HL-60/S4 treated with retinoic acid at 250 ng/mL for 4 days and 3 days (cell line): ENCODE results near the gene PTPN22.

Source experiments
- in situ Hi-C: fragments of 300-500 bp; cut with MboI; formaldehyde crosslinking; loops from 2 replicates; pipeline ENCODE4 v1.7.0; 2022; ENCODE audit warnings: low sequenced_read_pairs

Gene PTPN22

DNA sequence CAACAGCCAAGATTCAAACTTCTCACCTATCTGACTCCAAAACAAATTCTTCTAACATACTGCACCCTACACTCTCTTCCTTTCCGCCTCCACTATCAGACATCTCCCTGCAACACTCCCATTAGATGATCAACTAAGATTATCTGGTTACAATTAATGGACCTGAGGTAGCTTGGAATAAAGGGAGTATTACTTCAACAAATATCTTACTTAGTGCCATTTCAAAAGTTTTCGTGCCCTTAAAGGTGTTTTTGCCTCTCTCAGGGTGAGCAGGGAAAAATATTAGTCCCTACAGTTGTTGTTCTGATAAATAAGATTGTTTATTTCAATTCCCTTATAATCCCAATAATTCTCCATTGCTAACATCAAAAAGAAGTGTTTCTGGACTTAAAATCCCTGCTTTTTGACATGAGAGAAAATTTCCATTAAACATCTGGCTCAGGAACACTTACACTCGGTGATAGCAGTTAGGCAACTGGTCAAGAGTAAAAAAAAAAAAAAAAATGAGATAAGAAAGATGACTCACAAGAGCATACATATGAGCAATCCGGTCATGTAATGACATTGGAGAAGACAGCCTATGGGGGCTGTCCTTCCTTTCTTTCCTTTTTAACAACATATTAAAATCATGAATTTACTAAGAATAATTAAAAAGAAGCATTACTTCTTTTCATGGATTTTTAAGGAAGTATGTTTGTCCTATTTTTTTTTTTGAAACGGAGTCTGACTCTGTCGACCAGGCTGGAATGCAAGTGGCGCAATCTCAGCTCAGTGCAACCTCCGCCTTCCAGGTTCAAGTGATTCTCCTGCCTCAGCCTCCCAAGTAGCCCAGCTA is 66.9 kb downstream of the PTPN22 start:
- in situ Hi-C loops: no loop called here

- in situ Hi-C loops: no loop called here
Measured at GRCh38 chr1:113802367-113803007, 69.0 kb downstream of the PTPN22 start.

DNA sequence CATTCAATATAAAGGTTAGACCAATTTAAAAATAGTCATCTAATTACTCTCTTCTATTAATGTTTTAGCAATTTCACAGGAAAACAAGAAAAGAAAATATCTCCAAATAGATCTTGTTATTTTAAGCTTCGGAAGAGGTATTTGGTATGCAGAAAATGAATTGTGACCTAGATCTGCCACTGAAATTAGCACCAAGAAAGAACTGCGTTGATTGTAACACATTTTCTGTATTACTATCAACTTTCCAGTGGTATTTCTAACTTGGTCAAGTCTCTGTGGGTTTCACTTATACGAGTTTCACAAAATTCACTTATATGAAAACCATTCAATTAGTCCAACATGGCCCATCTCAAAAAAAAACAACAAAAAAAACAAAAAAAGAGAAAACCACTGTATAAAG is 71.0 kb downstream of the PTPN22 start:
- in situ Hi-C loops: no loop called here

GRCh38 chr1:113797472-113797871 is 74.0 kb downstream of the PTPN22 start:
- in situ Hi-C loops: no loop called here

GRCh38 chr1:113793878-113794834 is 77.4 kb downstream of the PTPN22 start:
- in situ Hi-C loops: no loop called here

- in situ Hi-C loops: no loop called here
Measured at GRCh38 chr1:113792986-113793385, 78.5 kb downstream of the PTPN22 start.

- in situ Hi-C loops: no loop called here
Measured at GRCh38 chr1:113792471-113792870, 79.0 kb downstream of the PTPN22 start.

- in situ Hi-C loops: no loop called here
Measured at GRCh38 chr1:113788802-113789201, 82.7 kb downstream of the PTPN22 start.

- in situ Hi-C loops: no loop called here
Measured at GRCh38 chr1:113787663-113788062, 83.8 kb downstream of the PTPN22 start.

DNA sequence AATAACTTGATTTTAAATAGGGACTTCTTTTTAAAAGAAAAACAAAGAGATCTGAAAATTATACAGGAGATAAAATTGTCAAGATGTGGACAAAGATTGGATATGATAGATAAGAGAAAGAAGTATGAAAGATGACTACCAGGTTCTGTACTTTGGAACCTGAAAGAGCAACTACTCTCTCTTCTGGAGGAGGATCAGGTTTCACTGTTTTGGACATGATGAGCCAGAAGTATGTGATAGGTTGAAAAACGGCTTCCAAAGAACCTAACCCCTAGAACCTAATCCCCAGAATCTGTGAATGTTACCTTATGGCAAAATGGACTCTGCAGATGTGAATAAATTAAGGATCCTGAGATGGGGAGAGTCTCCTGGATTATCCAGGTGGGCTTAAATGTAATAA is 85.4 kb downstream of the PTPN22 start:
- in situ Hi-C loops: no loop called here

DNA sequence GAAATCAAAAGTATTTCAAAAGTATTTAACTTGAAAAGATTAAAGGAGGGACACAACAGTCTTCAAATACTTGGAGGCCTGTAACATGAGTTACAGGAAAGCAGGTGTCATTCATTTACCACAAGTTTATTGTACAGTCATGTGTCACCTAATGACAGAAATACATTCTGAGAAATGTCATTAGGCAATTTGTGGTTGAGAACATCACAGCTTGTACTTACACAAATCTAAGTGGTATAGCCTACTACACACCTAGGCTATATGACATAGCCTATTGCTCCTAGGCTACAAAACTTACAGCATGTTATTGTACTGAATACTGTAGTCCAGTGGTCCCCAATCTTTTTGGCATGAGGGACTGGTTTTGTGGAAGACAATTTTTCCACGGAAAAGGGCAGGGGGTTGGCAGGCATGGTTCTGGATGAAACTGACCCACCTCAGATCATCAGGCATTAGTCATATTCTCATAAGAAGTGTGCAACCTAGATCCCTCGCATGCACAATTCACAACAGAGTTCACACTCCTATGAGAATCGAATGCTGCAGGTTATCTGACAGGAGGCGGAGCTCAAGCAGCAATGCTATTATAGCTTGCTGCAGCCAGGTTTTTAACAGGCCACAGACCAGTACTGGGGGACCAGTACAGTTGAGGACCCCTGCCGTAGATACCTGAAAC is 87.3 kb downstream of the PTPN22 start:
- in situ Hi-C loops: no loop called here

DNA sequence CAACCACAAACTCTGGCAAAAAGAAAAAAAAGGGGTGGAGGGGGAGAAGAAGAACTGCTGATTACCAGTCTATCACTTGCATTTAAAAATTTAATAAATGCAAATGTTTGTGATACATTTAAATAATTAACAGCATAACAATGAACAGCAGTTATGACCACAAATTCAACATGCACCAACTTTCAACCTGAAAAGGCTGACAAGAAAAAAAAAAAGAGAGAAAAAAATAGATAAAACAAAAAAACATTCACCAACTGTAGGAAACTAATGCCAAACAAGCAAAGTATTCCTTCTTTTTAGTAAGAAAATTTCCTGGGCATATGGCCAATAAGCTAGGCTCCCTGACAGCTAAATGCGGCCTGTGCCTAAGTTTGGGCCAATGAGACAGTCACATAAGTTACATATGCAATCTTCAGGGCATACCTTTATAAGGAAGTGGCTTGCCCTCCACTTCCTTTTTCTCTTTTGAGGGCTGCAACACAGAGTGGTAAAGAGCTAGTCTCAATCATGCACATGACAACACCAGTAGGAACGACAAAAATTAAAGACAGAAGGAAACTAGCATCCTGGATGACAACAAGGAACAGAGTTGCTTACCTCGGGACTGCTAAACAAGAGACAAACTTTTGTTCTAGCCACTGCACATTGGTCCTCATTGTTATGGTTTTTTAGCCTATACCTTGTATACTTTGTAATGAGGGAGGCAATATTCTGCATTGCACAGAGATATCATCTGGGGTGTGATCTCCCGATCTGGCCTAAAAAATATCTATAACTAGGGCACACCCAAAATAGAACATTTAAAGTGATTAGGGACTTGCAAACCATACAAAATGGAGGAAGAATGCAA is 88.0 kb downstream of the PTPN22 start:
- in situ Hi-C loops: no loop called here

- in situ Hi-C loops: no loop called here
Measured at GRCh38 chr1:113782406-113782805, 89.1 kb downstream of the PTPN22 start.

DNA sequence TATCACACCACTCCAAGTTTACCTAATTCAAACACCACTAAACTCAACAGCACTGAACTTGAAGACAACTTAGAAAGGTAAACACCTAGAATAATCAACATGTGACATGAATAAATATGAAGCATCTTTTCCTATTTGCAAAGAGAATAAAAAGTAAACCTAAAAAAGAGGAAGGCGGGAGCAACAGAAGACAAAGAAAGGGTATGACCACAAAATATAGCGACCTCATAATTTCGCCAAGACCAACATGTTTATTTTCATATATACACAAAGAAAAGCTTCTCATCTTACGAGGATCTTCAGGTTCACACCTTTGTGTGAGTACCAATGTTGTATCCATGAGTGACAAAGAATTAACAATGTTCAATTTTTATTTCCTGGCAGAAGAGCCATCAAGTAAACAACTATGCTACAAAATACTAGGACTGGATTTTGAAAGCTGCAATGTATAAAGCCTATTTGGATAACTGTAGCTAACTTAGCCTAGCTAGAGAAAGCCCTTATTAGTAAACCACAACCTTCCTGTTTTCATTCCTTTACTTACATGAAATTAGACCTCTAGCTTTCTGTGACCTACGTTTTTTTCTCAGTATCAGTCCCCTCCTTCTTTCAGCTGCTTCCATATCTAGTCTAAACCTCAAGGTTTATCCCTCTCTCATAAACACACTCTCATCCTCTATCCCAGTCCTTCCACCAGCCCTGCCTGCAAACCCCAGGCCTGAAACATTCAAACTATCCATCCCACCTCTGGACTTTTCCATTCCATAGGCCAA is 91.0 kb downstream of the PTPN22 start:
- in situ Hi-C loops: no loop called here

DNA sequence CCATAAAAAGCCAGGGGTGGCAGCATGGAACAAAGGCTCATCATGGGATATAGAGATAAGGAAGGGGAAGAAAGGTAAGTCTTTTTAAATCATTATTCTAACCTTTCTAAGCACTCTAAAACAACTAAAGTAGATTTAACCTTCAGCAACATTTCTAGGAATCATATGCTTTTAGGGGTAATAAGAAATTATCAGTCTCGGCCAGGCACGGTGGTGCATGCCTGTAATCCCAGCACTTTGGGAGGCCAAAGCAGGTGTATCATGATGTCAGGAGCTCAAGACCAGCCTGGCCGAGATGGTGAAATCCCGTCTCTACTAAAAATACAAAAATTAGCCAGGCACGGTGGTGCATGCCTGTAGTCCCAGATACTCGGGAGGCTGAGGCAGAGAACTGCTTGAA is 92.0 kb downstream of the PTPN22 start:
- in situ Hi-C loops: loop anchor here (10.0 kb wide), 1 partner anchor 55 kb away; no protein-coding TSS in a partner anchor

GRCh38 chr1:113777561-113777960 is 94.0 kb downstream of the PTPN22 start:
- in situ Hi-C loops: loop anchor here (10.0 kb wide), 1 partner anchor 57 kb away; no protein-coding TSS in a partner anchor

DNA sequence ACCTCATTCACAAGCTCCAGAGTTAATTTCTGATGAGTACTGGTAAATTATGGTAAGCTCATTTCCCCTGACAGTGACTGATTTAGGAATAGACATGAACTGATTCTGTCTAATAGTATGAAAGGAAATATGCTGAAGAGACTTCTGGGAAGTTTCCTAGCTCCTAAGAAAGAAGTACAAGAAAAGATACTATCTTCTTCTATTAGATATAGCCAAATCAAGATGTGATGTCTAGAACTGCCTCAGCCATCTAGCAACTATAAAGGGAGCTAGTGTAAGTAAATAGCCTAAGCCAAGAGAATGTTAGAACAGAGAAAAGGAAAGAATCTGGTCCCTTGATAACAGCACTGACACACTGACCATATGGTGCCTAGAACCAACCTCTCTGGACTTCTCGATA is 101.5 kb downstream of the PTPN22 start:
- in situ Hi-C loops: loop anchor here (10.0 kb wide), 1 partner anchor 65 kb away; no protein-coding TSS in a partner anchor

DNA sequence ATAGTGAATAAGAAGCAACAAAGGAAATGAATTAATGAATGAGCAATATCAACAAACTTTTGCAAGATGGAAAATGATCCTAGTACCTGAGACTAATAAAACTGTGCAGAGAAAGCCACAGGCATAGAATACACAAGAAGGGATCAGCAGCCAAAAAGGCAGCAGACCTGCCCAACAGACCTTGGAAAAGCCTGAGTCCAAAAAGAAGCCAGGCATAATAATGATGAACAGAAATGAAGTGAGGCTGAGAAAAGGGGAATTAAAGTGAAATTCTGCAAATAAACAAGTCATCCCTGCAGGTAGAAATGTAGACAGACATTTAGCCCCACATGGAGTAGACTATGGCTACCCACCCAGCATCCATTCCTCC is 101.9 kb downstream of the PTPN22 start:
- in situ Hi-C loops: no loop called here
